GM23248 (cell line): Measurements from ENCODE around the gene AASDH.

Experiments used
- EZH2 ChIP-seq: fragments of 200-600 bp; sonication (generic); IDR thresholded peaks from 2 replicates; pipeline ENCODE4 v1.6.1; 2018; ENCODE audit warnings: antibody characterized with exemption, mild to moderate bottlenecking; ENCODE audit not compliant: insufficient read depth, poor library complexity, severe bottlenecking
- EZH2phosphoT487 ChIP-seq: fragments of 200-600 bp; sonication (generic); IDR thresholded peaks from 2 replicates; pipeline ENCODE4 v1.6.1; 2018; ENCODE audit warnings: antibody characterized with exemption, moderate library complexity, mild to moderate bottlenecking, low read depth; ENCODE audit not compliant: insufficient read depth

DNA sequence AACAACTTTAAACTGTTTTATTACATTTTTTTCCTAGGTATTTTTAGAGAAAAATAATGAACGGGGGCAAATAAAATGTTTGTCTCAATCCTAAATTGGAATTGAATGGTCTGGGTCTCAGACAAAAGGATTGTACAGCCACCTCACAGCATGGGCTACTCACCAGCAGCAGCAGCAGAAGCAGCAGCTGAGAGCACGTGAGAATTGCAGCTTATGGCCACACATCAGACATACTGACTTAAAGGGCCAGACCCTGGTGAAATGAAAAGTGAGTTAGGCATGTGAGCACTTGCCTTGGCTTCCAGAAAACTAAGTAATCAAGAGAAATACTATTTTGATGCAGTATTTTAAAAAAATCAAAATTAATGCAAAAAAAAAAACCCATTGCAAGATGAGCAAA lies 56.6 kb downstream of the AASDH start:
- TF ChIP-seq EZH2, result no peak
- no peak for TF ChIP-seq EZH2phosphoT487
